Measurements from ENCODE around the gene UBXN10. TPM values are rescaled to one million over a fixed set of nuclear protein-coding genes. Genes with fewer than 3 reads are reported as not detected.

Gene UBXN10
- total and polyA plus RNA-seq, 2 of the 4 experiments (the other 2 are of a cell fraction): not detected

- Histone ChIP-seq H3K23ac (ENCODE audit: low read depth, low read length) (no peak overlapping the region), H3K27ac (ENCODE audit: insufficient read depth, low read length) (no peak overlapping the region), H3K4ac (ENCODE audit: low read depth, low read length) (no peak overlapping the region), H2BK15ac (ENCODE audit: low read depth, low read length) (no peak overlapping the region), H4K91ac (ENCODE audit: insufficient read depth, low read depth, low read length) (no peak overlapping the region), H2BK120ac (ENCODE audit: low read depth, low read length) (no peak overlapping the region), H3K27me3 (ENCODE audit: control insufficient read depth, insufficient read depth, low read length) (peaks cover 42% of the 10 kb centered on the region), H3K79me1 (ENCODE audit: low read depth in 1 of 2, low read length in 2 of 2) (no peaks in the 10 kb centered on the region), H2AFZ (replicated peaks; ENCODE audit: low read length, poor library complexity) (no peak overlapping the region), H3K4me3 (ENCODE audit: insufficient read depth, low read depth, low read length) (no peak overlapping the region), H3K4me2 (ENCODE audit: low read depth, low read length) (no peak overlapping the region), H2AK9ac (replicated peaks; ENCODE audit: low read depth, low read length, poor library complexity) (no peak overlapping the region), H3K9me3 (ENCODE audit: control insufficient read depth, insufficient read depth, low read length) (peaks cover 5% of the 10 kb centered on the region; the same call in 1 of the 2 replicates), H3K18ac (ENCODE audit: low read depth, low read length) (no peak overlapping the region), H4K5ac (ENCODE audit: low read depth, low read length) (no peak overlapping the region), H2BK5ac (ENCODE audit: low read depth, low read length, poor library complexity, severe bottlenecking) (no peak overlapping the region), H3K56ac (ENCODE audit: extremely low read depth, insufficient read depth, low read length) (no peak overlapping the region), H3K4me1 (ENCODE audit: control insufficient read depth, insufficient read depth, low read length) (no peaks in the 10 kb centered on the region), H4K8ac (ENCODE audit: low read depth in 2 of 2, low read length in 2 of 2) (no peak overlapping the region), H2BK20ac (ENCODE audit: low read depth, low read length) (no peak overlapping the region), H4K20me1 (ENCODE audit: insufficient read depth, low read length) (no peaks in the 10 kb centered on the region), H3K14ac (replicated peaks; ENCODE audit: low read depth, low read length) (no peak overlapping the region), H3K36me3 (ENCODE audit: control insufficient read depth, insufficient read depth, low read length) (no peaks in the 10 kb centered on the region), H3K9me1 (ENCODE audit: insufficient read depth, low read length) (no peaks in the 10 kb centered on the region), H2AK5ac (ENCODE audit: low read depth, low read length) (no peak overlapping the region), H3K9ac (ENCODE audit: low read depth, low read length) (no peak overlapping the region)
- dilution Hi-C loops (cut with HindIII; ENCODE audit: low sequenced_read_pairs, unreplicated experiment): no loop called here
- DNase-seq (no peak), ATAC-seq (ENCODE audit: low read depth) (no peak)
- TF ChIP-seq RFX5 (IDR thresholded peaks at IDR 0.05; ENCODE audit: low read depth, low read length) (no peak), BHLHE40 (IDR thresholded peaks at IDR 0.05; ENCODE audit: low read depth, low read length) (no peak), USF2 (IDR thresholded peaks at IDR 0.05; ENCODE audit: low read depth, low read length) (no peak), CTCF (conservative IDR thresholded peaks at IDR 0.05; ENCODE audit: low read depth, low read length) (no peak), MAZ (IDR thresholded peaks at IDR 0.05; ENCODE audit: borderline replicate concordance, low read depth, low read length) (no peak), FOS (IDR thresholded peaks at IDR 0.05; ENCODE audit: low read depth, low read length) (no peak), RCOR1 (IDR thresholded peaks at IDR 0.05; ENCODE audit: insufficient replicate concordance, low read length) (no peak)
- no TSS peak for BruUV-seq (replicated peaks)
- in situ Hi-C loops (cut with MboI; ENCODE audit: low sequenced_read_pairs): no loop called here
- intact Hi-C loops (cut with micrococcal nuclease): no loop called here
- ChIA-PET POLR2A (ENCODE audit: unreplicated experiment) (no interaction called here), CTCF (no interaction called here)
Measured at GRCh38 chr1:20182415-20182814, 3.5 kb upstream of the UBXN10 start.

Data from IMR-90 (cell line).